AG10803 (cell line): ENCODE data around the gene UROC1.

Source experiments
- DNase-seq: peaks from one replicate; pipeline ENCODE4 v3.0.0; 2010; ENCODE audit warnings: low read depth
- H3K4me3 ChIP-seq: 2 replicates; pipeline ENCODE4 v1.5.1; 2011; ENCODE audit warnings: mild to moderate bottlenecking, low read length, control low read depth
- TF ChIP-seq, protein P1 (sequence below): conservative IDR thresholded peaks from 2 replicates; pipeline ENCODE4 v1.5.1; 2011; ENCODE audit warnings: mild to moderate bottlenecking, low read length, control low read depth, inconsistent platforms

UROC1 gene

DNA sequence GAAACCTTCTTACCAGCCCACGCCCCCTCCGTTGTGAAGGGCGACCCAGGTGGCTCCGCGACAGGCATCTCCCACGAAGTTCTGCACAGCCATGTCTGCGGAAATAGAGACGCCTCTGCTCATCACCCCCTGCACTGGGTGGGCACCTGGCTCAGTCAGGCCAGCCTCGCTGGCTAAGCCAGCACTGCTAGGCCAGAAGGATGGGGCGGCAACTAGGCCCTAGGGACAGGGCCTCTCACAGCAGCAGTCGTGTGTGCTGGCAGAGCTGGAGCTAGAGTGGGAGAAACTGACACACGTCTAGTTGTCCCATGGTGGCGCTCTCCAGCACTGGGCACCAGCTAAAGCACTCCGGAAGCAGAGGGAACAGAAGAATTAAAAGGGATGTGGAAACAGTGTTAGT, 29.4 kb downstream of the UROC1 start:
- TF ChIP-seq, protein P1, sequence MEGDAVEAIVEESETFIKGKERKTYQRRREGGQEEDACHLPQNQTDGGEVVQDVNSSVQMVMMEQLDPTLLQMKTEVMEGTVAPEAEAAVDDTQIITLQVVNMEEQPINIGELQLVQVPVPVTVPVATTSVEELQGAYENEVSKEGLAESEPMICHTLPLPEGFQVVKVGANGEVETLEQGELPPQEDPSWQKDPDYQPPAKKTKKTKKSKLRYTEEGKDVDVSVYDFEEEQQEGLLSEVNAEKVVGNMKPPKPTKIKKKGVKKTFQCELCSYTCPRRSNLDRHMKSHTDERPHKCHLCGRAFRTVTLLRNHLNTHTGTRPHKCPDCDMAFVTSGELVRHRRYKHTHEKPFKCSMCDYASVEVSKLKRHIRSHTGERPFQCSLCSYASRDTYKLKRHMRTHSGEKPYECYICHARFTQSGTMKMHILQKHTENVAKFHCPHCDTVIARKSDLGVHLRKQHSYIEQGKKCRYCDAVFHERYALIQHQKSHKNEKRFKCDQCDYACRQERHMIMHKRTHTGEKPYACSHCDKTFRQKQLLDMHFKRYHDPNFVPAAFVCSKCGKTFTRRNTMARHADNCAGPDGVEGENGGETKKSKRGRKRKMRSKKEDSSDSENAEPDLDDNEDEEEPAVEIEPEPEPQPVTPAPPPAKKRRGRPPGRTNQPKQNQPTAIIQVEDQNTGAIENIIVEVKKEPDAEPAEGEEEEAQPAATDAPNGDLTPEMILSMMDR: no peak
- no peak overlapping the region for H3K4me3 ChIP-seq
- no peak for DNase-seq

DNA sequence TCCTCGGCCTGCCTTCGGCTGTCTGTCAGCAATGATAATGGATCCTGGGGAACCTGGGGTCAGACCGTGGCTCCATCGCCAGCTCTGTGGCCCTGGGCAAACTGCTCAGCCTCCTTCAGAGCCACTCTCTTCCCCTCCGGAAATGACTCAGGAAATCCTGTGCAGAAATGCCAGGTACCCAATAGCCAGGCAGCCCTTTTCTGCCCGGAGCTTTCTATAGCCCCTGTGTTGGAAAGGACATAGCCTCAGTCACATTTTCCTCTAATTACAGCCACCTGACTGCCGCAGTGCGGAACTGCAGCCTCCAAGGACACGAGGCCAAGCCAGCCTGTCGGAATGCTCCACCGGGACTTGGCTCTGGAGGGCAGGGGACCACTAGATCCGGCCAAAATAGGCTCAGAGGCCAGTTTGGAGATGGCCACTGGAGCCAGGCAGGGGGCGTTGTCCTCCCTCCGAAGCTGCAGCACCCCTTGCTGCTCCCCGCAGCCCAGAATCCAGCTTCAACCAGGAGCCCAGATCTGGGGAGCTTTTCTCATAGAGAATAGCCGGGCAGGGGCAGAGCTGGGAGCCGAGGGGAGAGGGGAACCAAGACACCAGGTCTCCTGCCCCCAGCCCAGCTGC, 30.3 kb downstream of the UROC1 start:
- DNase-seq: peak; percentile 12
- TF ChIP-seq, protein P1: peak; percentile 20; the same call in 1 of the 2 replicates
- H3K4me3 ChIP-seq: no peak overlapping the region

DNA sequence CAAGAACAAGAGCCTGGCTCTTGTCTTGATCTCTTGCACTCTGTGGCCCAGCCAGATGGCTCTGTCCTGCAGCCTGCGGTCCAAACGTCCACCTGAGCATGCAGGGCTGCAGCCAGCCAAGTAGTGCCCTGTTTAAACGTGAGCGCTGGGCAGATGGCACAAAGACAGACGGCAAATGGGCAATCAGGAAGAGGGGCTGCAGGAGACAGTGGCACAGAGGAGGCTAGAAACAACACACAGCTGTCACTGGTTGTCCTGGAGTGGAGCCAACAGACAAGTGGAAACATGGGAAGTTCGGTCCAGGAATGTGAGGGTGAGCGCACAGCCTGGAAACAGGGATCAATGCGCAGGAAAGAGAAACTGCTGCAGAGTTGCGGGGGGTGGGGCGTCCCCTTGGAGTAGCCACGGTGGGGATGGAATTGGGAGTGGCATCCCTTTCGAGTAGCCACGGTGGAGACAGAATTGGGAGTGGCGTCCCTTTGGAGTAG, 31.2 kb downstream of the UROC1 start:
- DNase-seq: no peak
- no peak overlapping the region for H3K4me3 ChIP-seq
- TF ChIP-seq, protein P1: no peak

DNA sequence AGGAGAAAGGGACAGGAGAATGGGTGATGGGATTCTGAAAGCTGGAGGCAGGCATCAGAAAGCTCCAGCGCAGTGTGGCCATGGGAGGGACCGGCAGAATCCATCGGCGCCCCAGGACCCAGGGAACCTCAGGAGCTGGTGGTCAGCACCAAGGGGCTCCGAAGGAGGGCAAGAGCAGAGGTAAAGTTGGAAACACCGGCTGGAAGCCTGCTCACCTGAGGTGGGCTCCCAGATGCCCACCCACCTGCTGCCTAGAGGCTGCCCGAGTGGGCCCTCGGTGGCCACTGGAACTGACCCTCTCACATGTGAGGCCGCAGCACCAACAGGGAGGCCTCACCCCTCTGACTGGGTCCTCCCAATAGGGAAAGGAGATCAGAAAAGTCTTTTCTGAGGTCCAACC, 31.6 kb downstream of the UROC1 start:
- no peak for DNase-seq
- H3K4me3 ChIP-seq: no peak overlapping the region
- TF ChIP-seq, protein P1: no peak

DNA sequence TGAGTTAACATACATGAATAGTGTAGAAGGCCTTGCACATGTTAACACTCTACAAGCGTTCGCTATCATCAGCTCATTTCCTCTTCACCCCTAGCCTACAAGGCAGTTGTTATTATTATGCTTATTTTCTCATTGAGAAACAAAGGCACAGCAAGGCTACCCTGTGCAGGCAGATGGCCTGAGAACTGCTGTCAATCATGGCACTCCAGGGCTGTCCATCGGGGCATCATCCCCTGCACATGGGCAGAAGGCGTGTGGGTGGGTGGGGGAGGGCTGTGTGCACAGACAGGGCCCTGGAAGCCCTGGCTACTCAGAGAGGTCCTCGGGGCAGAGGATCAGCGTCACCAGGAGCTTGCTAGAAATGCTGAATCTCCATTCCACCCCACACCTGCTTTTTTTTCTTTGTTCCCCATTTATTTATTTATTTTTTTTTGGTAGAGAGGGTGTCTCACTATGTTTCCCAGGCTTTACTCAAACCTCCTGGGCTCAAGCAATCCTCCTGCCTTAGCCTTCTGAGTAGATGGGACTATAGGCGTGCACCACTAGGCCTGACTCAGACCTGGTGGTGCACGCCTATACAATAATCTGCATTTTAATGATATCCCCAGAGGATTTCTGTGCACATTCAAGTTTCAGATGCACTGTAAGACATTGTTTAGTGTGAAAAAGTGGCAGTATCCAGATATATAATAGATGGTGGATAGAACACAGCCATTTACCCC, 32.2 kb downstream of the UROC1 start:
- H3K4me3 ChIP-seq: no peak overlapping the region
- TF ChIP-seq, protein P1: no peak
- no peak for DNase-seq

DNA sequence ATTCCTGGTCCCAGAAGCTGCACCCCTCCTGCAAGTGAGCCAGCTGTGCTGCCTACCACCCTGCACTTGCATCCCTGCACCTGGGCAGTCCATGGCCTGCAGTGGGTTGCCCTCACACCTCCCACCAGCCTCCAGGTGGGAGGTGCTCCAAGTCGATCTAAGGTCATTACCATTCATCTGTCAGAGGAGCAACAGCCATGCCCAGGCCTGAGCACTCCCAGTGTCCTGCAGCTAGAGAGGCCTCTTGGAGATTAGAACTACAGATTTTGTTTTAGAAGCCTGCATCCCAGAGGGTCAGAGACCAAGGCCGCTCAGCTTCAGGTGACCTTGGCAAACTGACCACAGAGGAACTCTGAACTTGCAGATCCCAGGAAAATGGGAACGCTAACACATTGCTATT, 32.9 kb downstream of the UROC1 start:
- TF ChIP-seq, protein P1: no peak
- no peak overlapping the region for H3K4me3 ChIP-seq
- DNase-seq: no peak

DNA sequence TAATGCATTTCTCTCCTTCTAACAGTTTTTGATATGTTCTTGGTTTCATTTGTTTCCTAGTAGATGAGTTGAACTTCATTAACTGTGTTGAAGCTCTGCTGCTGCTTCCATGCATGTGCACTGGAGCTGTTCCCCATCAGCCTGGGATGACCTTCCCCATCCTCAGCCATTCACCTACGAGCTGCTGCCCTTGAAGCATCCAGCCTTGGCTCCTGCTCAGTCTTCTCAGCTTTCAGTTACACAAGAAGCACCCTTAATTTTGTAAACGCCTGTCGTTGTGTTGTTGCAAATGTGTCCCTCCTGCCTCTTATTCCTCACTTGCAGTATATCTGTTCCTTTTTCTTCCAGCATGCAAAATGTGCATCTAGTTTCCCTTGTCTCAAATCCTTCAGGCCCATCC, 33.4 kb downstream of the UROC1 start:
- no peak overlapping the region for H3K4me3 ChIP-seq
- DNase-seq: no peak
- TF ChIP-seq, protein P1: no peak
